Measurements from ENCODE around the gene PKDREJ.
A peak's percentile ranks its signal among the peaks of the same experiment; 100 is the strongest.

PKDREJ gene

GRCh38 chr22:46239261-46240048, 23.7 kb downstream of the PKDREJ start:
- no peak for DNase-seq (ENCODE audit: low spot score)

- peak; percentile 77 for DNase-seq (ENCODE audit: low spot score)
Observed at GRCh38 chr22:46238541-46238940, 24.6 kb downstream of the PKDREJ start.

- DNase-seq (ENCODE audit: low spot score): no peak
Observed at GRCh38 chr22:46237453-46238124, 25.6 kb downstream of the PKDREJ start.

- no peak for DNase-seq (ENCODE audit: low spot score)
Observed at GRCh38 chr22:46234969-46235368, 28.2 kb downstream of the PKDREJ start.

GRCh38 chr22:46233231-46233630, 29.9 kb downstream of the PKDREJ start:
- DNase-seq (ENCODE audit: low spot score): peak; percentile 69

- DNase-seq (ENCODE audit: low spot score): no peak
Observed at GRCh38 chr22:46230262-46230901, 32.8 kb downstream of the PKDREJ start.

- DNase-seq (ENCODE audit: low spot score): no peak
Observed at GRCh38 chr22:46229701-46230100, 33.4 kb downstream of the PKDREJ start.

GRCh38 chr22:46226577-46226976, 36.6 kb downstream of the PKDREJ start:
- DNase-seq (ENCODE audit: low spot score): no peak

GRCh38 chr22:46225631-46226030, 37.5 kb downstream of the PKDREJ start:
- DNase-seq (ENCODE audit: low spot score): no peak

GRCh38 chr22:46224898-46225290, 38.2 kb downstream of the PKDREJ start:
- DNase-seq (ENCODE audit: low spot score): no peak

- no peak for DNase-seq (ENCODE audit: low spot score)
Observed at GRCh38 chr22:46224044-46224897, 38.9 kb downstream of the PKDREJ start.

GRCh38 chr22:46220921-46221320, 42.2 kb downstream of the PKDREJ start:
- DNase-seq (ENCODE audit: low spot score): no peak

- no peak for DNase-seq (ENCODE audit: low spot score)
Observed at GRCh38 chr22:46219636-46220035, 43.5 kb downstream of the PKDREJ start.

GRCh38 chr22:46214616-46215015, 48.5 kb downstream of the PKDREJ start:
- no peak for DNase-seq (ENCODE audit: low spot score)

GRCh38 chr22:46214149-46214548, 49.0 kb downstream of the PKDREJ start:
- no peak for DNase-seq (ENCODE audit: low spot score)

- no peak for DNase-seq (ENCODE audit: low spot score)
Observed at GRCh38 chr22:46213052-46213451, 50.1 kb downstream of the PKDREJ start.

- no peak for DNase-seq (ENCODE audit: low spot score)
Observed at GRCh38 chr22:46212195-46212594, 50.9 kb downstream of the PKDREJ start.

- DNase-seq (ENCODE audit: low spot score): no peak
Observed at GRCh38 chr22:46209262-46209661, 53.9 kb downstream of the PKDREJ start.

Measured in globus pallidus (tissue), 1 donor.